Measurements from ENCODE around the gene ACSL3.

Gene ACSL3

DNA sequence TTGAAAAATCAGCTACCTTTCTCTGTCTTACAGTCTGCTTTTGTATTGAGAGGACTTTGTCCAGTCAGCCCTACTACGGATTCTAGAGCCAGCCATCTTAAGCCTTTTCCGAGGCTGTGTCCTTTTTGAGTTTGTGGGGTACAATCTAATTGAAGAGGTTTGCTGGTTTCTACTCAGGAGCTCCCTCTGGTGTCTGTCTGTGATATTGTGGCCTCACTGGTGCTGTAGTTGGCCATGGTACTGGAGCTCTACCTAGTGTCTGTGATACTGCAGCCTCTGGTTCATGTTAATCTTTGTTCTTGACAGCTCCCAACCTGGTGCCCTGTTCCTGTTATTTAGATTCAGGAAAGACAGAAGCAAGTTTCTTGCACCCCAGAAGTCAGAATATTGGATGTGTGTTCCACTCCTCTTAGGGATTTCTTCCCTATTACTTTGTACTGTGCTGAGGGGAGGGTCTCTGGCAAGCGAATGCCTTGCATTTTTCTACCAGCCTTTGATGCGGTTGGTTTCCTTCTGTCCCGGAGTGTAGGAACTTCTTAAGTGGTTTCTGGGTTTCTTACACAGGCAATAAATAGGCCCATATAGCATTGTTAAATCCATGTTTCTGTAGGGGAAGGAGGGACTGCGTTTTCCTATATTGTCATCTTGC lies 78.5 kb downstream of the ACSL3 start:
- DNase-seq (ENCODE audit: low spot score): peak; percentile 60

DNA sequence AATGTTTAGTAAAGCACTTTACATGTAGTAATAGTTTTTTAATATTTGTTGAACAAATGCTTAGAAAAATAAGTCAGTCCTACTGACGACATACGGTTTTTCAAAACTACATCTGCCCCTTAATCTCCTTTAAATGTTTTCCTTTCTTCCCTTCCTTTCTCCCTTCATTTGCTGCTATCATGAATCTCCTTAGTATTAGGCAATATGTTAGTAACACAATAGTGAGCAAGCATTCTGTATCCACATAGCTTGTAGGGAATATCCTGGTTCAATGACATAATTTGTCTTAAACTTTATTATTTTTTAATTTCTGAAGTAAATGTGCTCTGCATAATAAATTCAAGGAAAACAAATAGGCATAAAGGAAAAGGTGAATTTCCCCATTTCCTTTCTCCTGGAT lies 79.1 kb downstream of the ACSL3 start:
- no peak for DNase-seq (ENCODE audit: low spot score)

DNA sequence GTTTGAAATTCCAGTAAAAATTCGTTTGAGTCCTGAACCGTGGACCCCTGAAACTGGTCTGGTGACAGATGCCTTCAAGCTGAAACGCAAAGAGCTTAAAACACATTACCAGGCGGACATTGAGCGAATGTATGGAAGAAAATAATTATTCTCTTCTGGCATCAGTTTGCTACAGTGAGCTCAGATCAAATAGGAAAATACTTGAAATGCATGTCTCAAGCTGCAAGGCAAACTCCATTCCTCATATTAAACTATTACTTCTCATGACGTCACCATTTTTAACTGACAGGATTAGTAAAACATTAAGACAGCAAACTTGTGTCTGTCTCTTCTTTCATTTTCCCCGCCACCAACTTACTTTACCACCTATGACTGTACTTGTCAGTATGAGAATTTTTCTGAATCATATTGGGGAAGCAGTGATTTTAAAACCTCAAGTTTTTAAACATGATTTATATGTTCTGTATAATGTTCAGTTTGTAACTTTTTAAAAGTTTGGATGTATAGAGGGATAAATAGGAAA lies 80.7 kb downstream of the ACSL3 start:
- no peak for DNase-seq (ENCODE audit: low spot score)

DNA sequence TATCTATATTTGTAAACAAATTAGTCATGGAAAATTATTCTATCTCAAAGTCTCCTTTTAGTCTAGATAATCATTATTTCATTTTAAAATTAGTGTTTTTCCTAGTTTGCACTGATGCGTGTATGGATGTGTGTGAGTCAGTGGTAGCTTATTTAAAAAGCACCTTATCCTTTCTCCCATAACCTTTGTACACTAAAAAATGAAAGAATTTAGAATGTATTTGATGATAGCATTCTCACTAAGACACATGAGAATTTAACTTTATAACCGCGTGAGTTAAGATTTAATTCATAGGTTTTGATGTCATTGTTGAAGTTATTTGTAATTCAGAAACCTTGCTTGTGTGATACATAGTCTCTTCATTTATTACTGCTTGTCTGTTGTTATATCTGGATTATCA lies 81.7 kb downstream of the ACSL3 start:
- DNase-seq (ENCODE audit: low spot score): no peak

DNA sequence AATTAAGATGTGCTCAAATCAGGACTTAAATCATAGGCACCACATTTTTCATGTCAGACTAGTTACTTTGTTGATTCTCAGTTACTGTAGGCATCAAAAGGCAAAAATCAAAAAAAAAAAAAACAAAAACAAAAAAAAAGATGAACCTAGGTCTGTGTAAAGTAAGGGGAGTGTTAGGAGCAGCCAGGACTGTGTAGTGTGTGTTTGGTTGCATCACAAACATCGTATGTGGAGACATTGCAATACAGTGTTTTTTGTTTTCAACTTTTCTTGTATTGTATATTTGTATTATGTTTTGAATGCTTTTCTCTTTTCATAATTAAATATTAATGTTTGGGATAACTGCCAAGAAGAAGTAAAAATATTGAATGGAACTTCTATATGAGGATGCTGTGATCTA lies 82.1 kb downstream of the ACSL3 start:
- no peak for DNase-seq (ENCODE audit: low spot score)

DNA sequence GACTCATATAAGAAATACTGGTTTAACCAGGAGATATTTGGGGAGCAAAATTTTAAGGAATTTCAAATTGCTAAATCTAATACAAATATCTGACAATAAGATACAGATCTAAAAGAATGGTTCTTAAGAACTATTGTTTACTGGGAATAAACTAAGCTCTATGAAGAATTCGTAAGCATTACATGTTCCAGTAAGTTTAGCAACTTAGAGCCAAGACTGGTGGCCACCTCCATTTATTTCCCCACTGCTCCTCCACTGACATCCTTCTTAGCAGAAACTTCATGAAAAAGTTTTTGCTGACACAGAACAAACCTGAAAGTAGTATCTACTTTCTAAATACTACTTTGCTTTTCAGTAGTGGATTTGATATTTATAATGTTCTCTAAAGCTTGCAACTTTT lies 83.0 kb downstream of the ACSL3 start:
- DNase-seq (ENCODE audit: low spot score): no peak

DNA sequence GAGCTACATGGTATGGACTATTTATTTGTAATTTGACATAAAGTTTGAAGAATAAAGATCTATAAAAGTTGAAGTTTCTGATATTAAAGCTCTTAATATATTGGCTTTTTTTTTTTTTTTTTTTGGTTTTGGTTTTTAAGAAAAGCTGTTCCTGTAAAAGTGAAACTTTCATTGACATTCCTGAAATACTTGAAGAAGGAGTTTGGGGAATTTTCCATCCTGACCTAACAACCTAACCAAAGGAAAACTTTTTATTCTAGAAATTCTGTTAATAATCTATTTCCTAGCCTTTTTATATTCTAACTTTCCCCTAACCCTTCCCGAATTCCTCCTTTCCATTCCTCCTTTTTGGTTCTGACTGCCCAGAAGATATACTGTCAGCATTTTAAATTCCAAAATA lies 83.7 kb downstream of the ACSL3 start:
- no peak for DNase-seq (ENCODE audit: low spot score)

DNA sequence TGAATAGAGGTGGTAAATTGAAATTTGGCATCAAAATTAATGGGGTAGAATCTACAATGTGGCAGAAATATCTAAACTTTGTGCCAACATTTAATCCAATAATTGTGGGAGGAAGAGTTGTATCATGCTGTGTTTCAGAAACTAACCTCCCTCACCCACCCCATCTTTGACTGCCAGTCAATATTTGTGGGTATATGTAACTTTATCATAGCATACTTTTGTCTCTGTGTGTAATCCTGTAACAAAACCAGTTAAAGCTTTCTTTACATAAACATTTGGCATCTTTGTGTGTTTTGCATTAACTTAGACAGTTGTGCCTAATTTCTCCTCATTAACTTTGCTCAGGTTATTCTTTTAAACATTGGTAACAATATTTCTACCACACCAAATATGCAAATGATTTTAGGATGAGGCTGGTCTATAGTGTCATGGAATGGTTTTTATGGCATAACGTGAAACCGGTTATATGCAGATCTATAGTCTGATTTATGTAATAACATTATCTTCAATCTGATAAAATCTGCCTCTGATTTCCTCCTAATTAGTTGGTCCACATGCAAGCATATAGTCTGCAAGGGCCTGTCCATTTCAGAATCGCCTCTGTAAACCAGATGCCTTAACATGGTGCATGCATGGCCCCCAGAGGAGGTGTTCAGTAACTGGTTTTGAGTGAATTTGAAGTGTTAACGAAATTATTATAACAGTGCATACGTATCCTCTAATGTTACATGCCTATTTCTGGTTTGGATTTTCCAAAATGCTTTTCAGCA lies 84.3 kb downstream of the ACSL3 start:
- DNase-seq (ENCODE audit: low spot score): peak; percentile 6

DNA sequence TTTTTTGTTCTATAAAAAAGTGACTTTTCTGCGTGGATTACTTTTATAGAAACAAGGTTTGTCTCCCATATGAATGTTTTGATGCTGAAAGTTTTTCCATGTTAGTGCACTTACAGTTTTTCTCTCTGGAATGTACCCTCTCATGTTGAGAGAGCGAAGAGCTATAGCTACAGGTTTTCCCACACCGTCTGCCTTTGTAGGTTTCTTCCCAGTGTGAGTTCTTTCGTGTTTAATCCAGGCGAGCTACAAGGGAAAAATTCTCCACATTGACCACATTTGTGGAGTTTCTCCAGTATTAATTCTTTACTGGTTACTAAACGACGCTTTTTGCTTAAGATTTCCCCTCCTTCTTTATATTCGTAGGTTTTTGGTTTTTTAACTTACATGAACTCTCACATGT lies 85.1 kb downstream of the ACSL3 start:
- DNase-seq (ENCODE audit: low spot score): no peak

DNA sequence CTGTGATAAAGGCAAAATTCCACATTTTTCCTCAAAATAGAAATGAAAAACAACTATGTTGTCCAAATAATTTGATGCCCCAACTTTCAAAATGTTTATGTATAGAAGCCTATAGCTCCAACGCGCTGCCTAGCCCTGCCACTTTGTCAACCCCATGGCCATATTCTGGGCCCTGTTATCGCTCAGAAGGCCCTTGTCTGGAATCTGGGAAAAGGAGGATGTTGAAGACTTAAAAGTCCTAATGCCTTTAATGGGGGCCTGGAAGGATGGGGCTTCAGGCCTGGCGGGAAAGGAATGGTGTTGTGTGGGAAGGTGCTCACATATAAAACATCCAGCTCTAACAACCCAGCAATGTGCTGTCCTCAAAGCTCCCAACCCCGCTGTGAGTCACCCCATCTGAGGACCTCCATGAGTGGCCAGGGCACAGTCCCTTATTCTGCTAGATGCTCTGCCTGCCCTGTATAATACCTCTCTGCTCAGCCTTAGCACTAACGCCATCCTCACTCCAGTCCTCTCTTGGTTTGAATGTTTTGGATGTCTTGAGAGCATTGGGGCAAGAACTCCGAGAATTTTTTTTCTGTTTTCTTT lies 86.0 kb downstream of the ACSL3 start:
- no peak for DNase-seq (ENCODE audit: low spot score)

DNA sequence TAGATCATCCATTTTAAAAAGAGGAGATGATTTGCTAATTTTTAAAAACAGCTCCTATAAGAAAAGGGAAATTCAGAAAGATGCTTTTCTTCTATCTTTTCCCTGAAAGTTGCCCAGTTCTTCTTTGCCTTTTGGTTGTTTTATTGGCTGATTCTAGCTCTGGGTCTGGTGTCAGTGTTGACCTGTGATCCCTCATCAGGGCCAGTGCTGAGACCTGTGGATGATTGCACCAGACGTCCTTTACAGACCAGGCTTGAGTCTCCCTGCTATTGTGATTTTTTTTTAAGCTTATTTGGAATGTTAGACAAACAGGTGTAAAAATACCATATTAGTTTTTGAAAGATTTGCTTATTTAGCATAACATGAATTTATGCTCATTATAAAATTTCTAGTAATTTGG lies 88.2 kb downstream of the ACSL3 start:
- DNase-seq (ENCODE audit: low spot score): no peak

DNA sequence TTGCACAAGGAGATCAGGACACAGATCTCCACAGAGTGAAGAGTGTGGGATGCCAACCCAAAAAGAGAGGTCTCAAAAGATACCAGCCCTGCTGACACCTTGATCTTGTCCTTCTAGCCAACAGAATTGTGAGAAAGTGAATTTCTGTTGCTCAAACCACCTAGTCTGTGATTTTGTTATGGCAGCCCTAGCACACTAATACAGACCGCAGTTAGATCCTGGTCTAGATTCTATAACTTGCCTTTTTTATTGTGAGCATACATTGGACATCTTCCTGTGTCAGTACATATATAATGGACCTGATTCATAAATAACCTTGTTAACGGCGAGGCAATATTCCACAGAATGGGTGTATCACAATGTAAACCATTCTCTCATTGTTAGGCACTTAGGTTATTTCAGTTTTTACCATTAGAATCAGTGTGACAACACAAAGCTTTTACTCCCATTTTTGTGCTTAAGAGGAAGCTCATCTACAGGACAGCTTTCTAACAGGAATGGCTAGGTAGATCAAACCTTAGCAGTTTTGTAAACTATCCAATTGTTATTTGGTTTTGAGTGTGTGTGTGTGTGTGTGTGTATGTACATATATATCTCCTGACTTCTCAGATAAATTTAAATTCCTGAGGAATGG lies 89.0 kb downstream of the ACSL3 start:
- no peak for DNase-seq (ENCODE audit: low spot score)

DNA sequence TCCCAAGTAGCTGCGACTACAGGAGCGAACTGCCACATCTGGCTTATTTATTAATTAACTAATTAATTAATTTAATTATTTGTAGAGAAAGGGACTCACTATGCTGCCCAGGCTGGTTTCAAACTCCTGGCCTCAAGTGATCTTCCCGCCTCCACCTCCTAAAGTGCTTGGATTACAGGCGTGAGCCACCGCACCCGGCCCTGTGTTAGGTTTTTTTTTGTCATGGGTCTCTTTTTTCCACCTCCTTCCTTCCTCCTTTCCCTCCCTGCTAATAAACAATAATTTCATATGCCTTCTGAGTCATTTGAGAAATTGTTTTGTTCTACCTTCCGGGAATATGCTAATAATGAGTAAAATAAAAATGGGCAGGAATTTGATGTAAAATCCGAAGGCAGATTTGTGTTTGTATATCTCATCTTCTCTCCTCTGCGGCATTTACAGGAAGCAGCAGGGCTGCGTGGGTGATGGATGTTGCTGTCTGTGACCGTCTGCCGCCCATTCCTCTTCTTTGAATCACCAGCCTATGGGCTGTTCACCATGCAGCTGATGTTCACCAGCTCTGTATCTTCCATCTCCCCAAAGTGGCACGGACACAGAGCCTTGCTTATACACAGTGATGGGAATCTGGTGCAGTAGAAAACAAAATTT lies 89.9 kb downstream of the ACSL3 start:
- no peak for DNase-seq (ENCODE audit: low spot score)

DNA sequence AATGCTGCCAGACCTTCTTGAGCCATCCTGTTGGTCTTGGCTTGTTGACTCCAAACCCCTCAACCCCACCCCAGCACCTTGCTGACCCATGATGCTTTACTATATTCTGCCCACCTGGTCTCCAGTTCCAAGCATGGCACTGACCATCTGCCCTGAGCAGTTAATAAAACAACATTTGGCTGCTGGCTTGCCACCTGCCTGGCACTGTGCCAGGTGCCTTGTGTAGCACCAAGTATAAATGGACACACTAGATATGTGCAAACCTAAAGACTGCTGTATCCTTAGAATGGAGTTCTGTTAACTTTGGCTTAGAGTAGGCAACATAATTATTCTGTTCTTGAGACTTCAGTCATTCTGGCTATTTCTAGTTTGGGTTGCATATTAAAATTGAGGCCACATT lies 91.4 kb downstream of the ACSL3 start:
- DNase-seq (ENCODE audit: low spot score): no peak

DNA sequence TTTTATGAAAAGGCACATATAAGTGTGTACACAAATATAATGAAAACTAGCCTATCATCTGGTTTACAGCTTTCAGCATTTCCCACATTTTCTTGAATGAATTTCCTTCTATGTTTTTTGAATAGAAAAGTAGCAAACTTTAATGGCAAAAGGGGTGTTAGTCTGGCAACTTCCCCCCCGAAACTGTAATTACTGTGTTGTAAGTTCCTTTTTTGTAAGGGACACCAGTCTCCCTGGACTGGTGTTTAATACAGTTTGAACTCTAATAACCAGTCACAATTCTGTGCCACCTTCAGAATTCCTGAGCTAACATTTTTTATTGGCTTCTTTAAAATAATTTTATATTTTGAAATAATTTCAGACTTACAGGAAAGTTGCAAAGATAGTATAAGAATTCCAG lies 94.2 kb downstream of the ACSL3 start:
- DNase-seq (ENCODE audit: low spot score): no peak

DNA sequence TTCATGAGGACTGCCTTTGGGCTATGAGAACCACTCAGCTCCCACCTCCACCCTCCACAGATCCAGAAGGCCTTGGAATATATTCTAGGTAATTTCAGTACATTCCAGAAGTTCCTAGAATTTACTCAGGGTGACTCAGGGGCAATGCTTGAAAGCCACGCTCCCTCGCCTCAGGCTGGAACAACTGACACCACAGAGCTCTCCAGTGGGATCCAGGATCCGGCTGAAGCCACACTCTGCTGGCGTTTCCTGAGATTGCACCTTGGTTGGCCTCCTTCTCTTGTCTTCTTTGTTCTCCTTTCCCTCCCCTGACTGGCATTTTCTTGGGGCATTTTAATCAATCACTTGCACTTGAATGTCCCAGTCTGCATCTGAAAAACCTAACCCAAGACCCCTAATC lies 98.5 kb downstream of the ACSL3 start:
- DNase-seq (ENCODE audit: low spot score): no peak

DNA sequence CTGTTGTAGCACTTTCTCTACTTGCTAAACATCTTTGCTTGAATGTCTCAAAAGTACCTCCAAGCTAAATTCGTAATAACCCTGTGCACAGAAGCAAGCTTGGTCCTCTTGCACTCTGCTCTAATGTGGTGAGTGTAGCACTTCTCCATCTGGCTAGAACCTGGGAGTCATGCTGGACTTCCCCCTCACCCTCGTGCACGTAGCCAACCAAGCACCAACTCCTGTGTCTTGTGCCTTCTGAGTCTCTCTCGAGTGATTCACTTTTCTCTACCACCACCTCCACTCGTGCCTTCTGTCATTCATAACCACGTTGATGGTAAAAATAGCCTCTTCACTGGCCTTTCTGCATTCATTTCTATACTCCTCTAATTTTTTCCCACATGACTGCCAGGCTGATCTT lies 99.3 kb downstream of the ACSL3 start:
- no peak for DNase-seq (ENCODE audit: low spot score)

DNA sequence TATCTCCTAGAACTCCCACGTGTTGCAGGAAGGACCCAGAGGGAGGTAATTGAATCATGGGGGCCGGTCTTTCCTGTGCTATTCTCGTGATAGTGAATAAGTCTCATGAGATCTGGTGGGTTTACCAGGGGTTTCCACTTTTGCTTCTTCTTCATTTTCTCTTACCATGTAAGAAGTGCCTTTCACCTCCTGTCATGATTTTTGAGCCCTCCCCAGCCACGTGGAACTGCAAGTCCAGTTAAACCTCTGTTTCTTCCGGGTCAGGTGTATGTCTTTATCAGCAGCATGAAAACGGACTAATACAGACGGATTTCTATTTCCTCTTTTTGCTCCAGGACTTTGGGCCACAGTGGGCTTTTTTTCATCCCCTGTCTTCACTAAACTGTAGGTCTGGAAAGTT lies 102.8 kb downstream of the ACSL3 start:
- no peak for DNase-seq (ENCODE audit: low spot score)

DNA sequence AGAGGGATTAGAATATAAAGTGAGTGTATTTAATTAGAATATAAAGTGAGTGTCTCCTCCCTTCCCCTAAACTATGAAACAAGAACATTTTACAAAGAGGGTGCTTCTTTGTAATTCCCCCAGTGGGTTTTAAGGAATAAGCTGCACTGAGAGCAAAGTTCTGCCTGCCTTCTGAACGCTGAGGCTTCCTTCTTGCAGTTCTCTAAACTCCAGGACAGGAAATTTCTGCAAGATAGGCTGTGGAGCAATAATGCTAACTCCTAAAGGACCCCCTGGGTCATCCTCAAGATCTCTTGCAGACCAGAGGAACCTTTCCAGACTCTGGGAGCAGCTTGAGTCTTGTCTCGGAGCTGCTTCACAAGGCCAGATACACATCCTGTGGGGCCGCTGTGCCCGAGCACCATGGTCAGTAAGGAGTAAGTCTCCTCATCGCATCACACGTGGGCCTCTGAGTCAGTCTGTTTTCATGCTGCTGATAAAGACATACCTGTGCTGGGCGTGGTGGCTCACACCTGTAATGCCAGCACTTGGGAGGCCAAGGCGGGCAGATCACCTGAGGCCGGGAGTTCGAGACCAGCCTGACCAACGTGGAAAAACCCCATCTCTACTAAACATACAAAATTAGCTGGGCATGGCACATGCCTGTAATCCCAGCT lies 103.7 kb downstream of the ACSL3 start:
- DNase-seq (ENCODE audit: low spot score): no peak

DNA sequence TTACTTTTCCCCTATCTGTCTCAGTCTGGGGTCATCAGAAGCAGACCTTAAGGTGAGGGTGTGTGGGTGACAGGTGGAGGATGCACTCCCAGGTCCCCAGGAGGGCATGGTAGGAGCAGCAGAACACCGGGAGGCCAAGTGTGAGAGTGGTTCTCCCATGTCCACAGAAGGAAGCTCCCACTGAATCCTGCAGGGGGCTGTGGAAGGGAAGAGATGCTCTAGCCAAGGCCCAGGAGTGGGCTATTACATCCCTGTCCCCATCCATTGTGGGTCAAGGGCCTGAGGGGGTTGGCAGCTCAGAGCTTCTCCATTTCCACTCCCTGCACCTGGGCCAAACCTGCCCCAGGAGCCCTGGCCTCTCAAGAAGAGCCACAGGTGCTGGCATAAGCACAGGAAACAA lies 104.7 kb downstream of the ACSL3 start:
- DNase-seq (ENCODE audit: low spot score): no peak

DNA sequence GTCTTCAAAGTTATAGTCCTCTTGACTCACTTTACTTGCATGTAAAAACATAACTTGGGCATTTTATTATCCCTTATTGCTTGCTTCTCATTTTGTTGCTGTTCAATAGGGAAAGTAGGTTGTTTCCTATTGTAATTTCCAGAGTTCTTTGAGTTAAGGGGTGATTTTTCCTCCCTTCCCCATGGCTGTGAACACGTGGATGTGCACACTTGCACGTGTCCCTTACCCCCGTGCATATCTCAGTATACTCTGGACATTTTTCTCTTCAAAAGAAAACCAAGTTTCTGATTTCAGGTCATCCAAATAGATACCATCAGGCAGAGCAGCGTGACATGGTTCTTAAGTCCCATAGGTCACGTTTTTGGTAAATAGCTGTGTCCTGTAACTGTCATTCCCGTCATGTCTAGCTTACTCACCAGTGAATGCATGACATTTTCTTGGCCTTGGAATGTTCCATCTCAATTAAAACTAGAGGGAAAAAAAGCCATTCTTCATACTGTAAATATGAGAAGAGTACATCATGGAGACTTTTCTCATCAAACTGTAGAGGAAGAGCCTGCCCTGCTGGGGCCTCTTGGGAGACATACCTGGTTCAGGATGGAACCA lies 107.8 kb downstream of the ACSL3 start:
- no peak for DNase-seq (ENCODE audit: low spot score)

Data from SK-N-DZ (cell line).